Suprapubic skin (tissue), 4 donors: ENCODE results near the gene DIAPH2. TPM values are rescaled to one million over a fixed set of nuclear protein-coding genes. Genes with fewer than 3 reads are reported as not detected.

Experiments used
- DNase-seq, 2 donors: peaks; one replicate each; pipeline ENCODE4 v3.0.0-alpha.2; 2019; ENCODE audit warnings: low spot score in 2 of 2
- H3K27ac ChIP-seq: fragments of 200-600 bp; sonication (generic); one replicate; pipeline ENCODE4 v1.5.1; 2019
- H3K27me3 ChIP-seq: fragments of 200-600 bp; sonication (generic); one replicate; pipeline ENCODE4 v1.5.1; 2019
- H3K36me3 ChIP-seq: fragments of 200-600 bp; sonication (generic); one replicate; pipeline ENCODE4 v1.5.1; 2019
- H3K4me1 ChIP-seq: fragments of 200-600 bp; sonication (generic); one replicate; pipeline ENCODE4 v1.5.1; 2019
- H3K4me3 ChIP-seq: fragments of 200-600 bp; sonication (generic); one replicate; pipeline ENCODE4 v1.5.1; 2019; ENCODE audit warnings: mild to moderate bottlenecking
- H3K9me3 ChIP-seq: fragments of 200-600 bp; sonication (generic); one replicate; pipeline ENCODE4 v1.5.1; 2019
- EP300 ChIP-seq: sonication (generic); formaldehyde crosslinking; IDR thresholded peaks from one replicate; pipeline ENCODE4 v1.6.1; 2017; ENCODE audit warnings: antibody characterized with exemption
- POLR2A ChIP-seq, 2 donors: fragments of 450-650 bp; IDR thresholded peaks; one replicate each; pipeline ENCODE4 v1.6.1; 2017; ENCODE audit warnings: antibody characterized with exemption in 2 of 2, mild to moderate bottlenecking in 2 of 2, moderate library complexity in 2 of 2
- POLR2AphosphoS5 ChIP-seq, 3 donors: sonication (generic); formaldehyde crosslinking; IDR thresholded peaks; one replicate each; pipeline ENCODE4 v1.6.1; 2017; ENCODE audit warnings: antibody characterized with exemption in 3 of 3
- WGBS: methylation state at CpG from one replicate; pipeline ENCODE4 v1.1.5; 2018; 5-methylcytosine and 5-hydroxymethylcytosine counted together
- total RNA-seq, 4 donors: library from RNA; depleted of rRNA; stranded (reverse); fragments of >200 nt; gene quantifications; one replicate each; pipeline ENCODE4 v1.1.0, GENCODE V29; 2016
- TF ChIP-seq, protein P1 (sequence below), 2 donors: fragments of 200-600 bp in 1 of 2; fragments of 450-650 bp in 1 of 2; sonication (generic) in 1 of 2; IDR thresholded peaks; one replicate each; pipeline ENCODE4 v1.5.1; 2016 to 2019; ENCODE audit warnings: antibody characterized with exemption in 2 of 2, mild to moderate bottlenecking in 1 of 2, moderate library complexity in 1 of 2

DIAPH2 gene
- total RNA-seq, 4 donors from 2014 or later = 17.5 to 38.7 (median 18.6) TPM

DNA sequence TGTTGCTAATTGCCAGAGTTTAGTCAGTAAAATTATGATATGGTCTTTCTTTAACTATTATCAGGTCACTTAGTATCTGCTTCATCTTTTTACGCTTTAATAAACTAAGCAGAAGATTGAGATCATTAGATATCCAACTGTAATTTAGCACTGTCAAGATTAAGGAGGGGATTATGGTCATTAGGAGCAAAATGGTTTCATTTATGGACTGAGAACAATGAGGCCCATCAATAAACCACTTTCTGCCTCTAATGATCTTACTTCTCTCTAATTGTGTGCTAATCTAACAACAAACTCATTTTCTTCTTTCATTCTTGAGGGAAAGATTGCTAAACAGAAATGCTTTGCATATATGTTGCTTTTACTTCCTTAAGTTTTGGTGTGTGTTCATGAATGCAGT, 539.5 kb downstream of the DIAPH2 start:
- H3K27me3 ChIP-seq = no peaks in the 10 kb centered on the region
- TF ChIP-seq, protein P1, sequence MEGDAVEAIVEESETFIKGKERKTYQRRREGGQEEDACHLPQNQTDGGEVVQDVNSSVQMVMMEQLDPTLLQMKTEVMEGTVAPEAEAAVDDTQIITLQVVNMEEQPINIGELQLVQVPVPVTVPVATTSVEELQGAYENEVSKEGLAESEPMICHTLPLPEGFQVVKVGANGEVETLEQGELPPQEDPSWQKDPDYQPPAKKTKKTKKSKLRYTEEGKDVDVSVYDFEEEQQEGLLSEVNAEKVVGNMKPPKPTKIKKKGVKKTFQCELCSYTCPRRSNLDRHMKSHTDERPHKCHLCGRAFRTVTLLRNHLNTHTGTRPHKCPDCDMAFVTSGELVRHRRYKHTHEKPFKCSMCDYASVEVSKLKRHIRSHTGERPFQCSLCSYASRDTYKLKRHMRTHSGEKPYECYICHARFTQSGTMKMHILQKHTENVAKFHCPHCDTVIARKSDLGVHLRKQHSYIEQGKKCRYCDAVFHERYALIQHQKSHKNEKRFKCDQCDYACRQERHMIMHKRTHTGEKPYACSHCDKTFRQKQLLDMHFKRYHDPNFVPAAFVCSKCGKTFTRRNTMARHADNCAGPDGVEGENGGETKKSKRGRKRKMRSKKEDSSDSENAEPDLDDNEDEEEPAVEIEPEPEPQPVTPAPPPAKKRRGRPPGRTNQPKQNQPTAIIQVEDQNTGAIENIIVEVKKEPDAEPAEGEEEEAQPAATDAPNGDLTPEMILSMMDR (IDR thresholded peaks at IDR 0.05) = no peak
- TF ChIP-seq POLR2AphosphoS5 (IDR thresholded peaks at IDR 0.05) = no peak
- TF ChIP-seq POLR2A (IDR thresholded peaks at IDR 0.05) = no peak
- TF ChIP-seq EP300 = no peak
- H3K36me3 ChIP-seq = no peaks in the 10 kb centered on the region
- WGBS = 91% methylated on average over 1 of the region's 1 CpG
- no peak overlapping the region for H3K4me3 ChIP-seq
- DNase-seq = no peak
- H3K9me3 ChIP-seq = no peaks in the 10 kb centered on the region
- H3K27ac ChIP-seq = no peak overlapping the region
- H3K4me1 ChIP-seq = no peaks in the 10 kb centered on the region

DNA sequence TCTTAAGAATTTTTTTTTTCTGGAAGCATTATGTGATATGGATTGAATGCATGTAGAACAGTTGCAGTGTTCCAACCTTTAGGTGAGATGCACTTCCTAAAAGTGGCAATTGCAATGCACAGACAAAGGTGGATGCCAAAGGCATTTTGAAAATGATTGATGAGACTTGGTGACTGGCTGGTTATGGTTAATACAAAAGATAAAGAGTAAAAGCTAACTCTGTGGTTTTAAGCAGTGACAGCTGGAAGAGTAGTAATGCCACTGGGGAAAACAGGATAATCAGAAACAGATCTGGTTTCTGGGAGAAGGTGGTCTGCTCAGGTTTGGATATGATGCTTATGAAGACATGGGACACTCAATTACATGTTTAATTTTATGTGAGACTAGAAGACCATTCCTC, 544.7 kb downstream of the DIAPH2 start:
- Histone ChIP-seq H3K9me3 (no peaks in the 10 kb centered on the region), H3K27ac (no peak overlapping the region), H3K4me3 (no peak overlapping the region), H3K36me3 (no peaks in the 10 kb centered on the region), H3K27me3 (no peaks in the 10 kb centered on the region), H3K4me1 (no peaks in the 10 kb centered on the region)
- TF ChIP-seq, protein P1 (IDR thresholded peaks at IDR 0.05) = no peak
- no peak for TF ChIP-seq EP300
- no peak for TF ChIP-seq POLR2AphosphoS5 (IDR thresholded peaks at IDR 0.05)
- TF ChIP-seq POLR2A (IDR thresholded peaks at IDR 0.05) = no peak
- DNase-seq = no peak

DNA sequence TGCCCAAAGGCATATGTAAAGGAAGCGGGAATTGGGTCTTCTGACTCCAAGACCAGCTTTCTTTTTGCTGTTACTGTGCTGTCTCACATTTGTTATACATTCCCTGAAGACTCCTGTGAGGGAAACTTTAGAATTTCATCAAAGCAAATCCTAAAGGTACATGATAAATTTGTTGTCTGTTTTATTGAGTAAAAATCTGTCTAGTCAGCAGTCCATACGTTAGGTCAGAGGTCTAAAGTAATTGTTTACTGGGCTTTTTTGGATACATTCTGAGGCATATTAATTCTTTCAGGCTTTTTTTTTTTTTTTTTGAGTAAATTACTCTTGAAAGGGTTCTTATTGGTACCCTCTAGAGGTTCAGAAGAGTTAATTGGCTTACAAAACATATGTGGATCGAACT, 546.3 kb downstream of the DIAPH2 start:
- DNase-seq = no peak
- Histone ChIP-seq H3K9me3 (no peaks in the 10 kb centered on the region), H3K4me3 (no peak overlapping the region), H3K27ac (no peak overlapping the region), H3K27me3 (no peaks in the 10 kb centered on the region), H3K36me3 (no peaks in the 10 kb centered on the region), H3K4me1 (no peaks in the 10 kb centered on the region)
- no peak for TF ChIP-seq POLR2AphosphoS5 (IDR thresholded peaks at IDR 0.05)
- no peak for TF ChIP-seq POLR2A (IDR thresholded peaks at IDR 0.05)
- TF ChIP-seq EP300 = no peak
- TF ChIP-seq, protein P1 (IDR thresholded peaks at IDR 0.05) = no peak
- 71% methylated on average over 3 of the region's 3 CpGs for WGBS

DNA sequence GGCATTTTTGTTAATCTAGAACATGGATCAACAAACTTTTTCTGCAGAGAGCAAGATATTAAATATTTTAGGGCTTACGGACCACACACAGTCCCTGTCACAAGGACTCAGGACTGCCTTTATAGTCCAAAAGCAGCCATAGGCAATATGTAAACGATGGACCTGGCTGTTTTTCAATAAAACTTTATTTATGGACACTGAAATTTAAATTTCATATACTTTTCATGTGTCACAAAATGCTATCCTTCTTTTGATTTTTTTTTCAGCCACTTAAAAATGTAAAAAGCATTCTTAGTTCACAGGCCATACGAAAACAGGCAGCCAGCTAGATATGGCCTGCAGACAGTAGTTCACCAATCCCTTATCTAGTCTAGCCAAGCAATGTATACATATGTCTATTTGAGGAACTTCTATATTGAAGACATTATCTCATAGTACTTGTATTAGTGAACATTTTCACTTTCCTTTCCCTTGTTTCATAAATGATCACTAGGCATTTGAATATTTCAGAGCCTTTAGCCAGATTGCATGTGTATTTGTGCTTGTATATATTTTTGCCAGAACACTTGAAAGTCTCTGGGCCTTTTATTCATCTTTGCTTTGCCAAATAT, 549.9 kb downstream of the DIAPH2 start:
- H3K36me3 ChIP-seq = no peaks in the 10 kb centered on the region
- H3K27me3 ChIP-seq = no peaks in the 10 kb centered on the region
- H3K4me1 ChIP-seq = no peaks in the 10 kb centered on the region
- no peaks in the 10 kb centered on the region for H3K9me3 ChIP-seq
- 84% methylated on average over 3 of the region's 3 CpGs for WGBS
- H3K4me3 ChIP-seq = no peak overlapping the region
- DNase-seq = no peak
- no peak overlapping the region for H3K27ac ChIP-seq
- no peak for TF ChIP-seq EP300

DNA sequence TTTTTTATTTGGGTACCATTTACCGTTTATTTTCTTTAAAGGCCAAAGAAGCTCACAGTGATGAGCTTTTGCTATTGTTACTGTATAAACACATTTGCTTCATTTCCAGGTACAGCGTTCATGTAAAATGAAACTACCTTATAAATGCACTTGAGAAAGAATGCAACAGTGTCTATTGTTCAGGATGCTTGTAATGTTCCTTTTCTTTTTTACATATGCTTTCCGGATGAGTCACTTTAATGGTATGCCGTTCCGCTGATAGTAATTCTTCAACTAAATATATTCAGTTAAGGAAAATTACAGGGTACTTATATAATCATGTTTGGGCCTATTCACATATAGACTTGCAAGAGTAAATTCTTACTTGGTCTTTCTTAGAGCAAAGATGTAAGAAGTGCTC, 554.0 kb downstream of the DIAPH2 start:
- Histone ChIP-seq H3K9me3 (no peaks in the 10 kb centered on the region), H3K27ac (no peak overlapping the region), H3K4me1 (no peaks in the 10 kb centered on the region), H3K27me3 (no peaks in the 10 kb centered on the region), H3K4me3 (no peak overlapping the region), H3K36me3 (no peaks in the 10 kb centered on the region)
- no peak for DNase-seq
- WGBS = 73% methylated on average over 5 of the region's 5 CpGs
- TF ChIP-seq POLR2A (IDR thresholded peaks at IDR 0.05) (no peak), POLR2AphosphoS5 (IDR thresholded peaks at IDR 0.05) (no peak), EP300 (no peak)
- TF ChIP-seq, protein P1 (IDR thresholded peaks at IDR 0.05) = no peak

DNA sequence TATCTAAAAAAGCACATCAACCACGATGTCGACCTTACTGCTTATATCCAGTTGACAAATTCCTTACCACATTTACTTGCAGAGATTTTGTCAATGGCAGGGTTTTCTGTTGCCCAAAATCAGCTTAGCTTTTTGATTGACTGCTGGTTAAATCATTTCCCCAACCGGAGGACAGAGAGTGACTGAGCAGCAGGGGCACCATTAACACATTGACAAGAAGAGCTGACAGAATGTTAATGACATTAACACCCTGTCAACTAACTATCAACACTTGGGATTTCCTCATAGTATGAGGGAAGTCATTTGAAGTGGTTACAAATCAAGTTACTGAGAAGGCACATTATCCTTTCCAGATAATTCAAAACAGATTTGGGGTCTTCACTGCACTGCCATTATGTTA, 567.5 kb downstream of the DIAPH2 start:
- no peaks in the 10 kb centered on the region for H3K9me3 ChIP-seq
- H3K27ac ChIP-seq = no peak overlapping the region
- no peaks in the 10 kb centered on the region for H3K36me3 ChIP-seq
- DNase-seq = no peak
- H3K4me3 ChIP-seq = no peak overlapping the region
- H3K4me1 ChIP-seq = no peaks in the 10 kb centered on the region
- H3K27me3 ChIP-seq = no peaks in the 10 kb centered on the region
- no peak for TF ChIP-seq POLR2A (IDR thresholded peaks at IDR 0.05)
- TF ChIP-seq, protein P1 (IDR thresholded peaks at IDR 0.05) = no peak
- no peak for TF ChIP-seq EP300
- no peak for TF ChIP-seq POLR2AphosphoS5 (IDR thresholded peaks at IDR 0.05)
- 58% methylated on average over 3 of the region's 3 CpGs for WGBS
